ENCODE measurements around the gene HOXB5.

Gene HOXB5

DNA sequence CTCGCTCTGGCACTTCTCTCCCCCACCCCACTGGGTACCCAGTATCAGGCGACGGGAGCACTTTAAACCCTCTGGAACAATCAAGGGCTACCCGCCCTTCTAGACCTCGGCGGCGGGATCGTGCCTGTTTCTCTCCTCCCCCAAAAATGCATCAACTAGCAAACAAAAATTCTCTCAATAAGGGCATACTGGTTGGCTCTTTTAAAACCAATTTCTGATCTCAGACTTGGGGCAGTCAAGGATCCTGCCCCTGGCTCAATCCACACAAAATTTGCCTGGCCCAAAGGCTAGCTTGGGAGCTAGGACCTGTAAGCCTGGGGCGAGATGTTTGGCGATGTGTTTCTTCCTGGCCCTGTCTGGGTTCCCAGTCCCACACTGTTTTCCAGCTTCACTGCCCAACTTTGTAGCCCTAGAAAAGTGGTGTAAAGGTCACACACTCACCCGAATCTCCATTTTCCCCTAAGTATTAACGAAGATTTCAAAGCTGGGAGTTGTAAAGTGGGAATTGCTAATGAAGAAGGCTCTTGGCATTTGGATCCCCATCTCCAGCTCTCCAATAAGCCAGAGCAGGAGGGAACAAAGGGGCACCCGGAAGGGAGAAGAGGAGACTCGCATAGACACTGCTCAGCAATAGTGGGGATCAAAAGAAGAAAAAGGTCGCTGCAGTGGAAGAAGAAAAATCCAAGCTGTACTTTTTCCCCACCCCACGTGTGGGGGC is 34.3 kb downstream of the HOXB5 start:
- DNase-seq (ENCODE audit: low read depth), result no peak

DNA sequence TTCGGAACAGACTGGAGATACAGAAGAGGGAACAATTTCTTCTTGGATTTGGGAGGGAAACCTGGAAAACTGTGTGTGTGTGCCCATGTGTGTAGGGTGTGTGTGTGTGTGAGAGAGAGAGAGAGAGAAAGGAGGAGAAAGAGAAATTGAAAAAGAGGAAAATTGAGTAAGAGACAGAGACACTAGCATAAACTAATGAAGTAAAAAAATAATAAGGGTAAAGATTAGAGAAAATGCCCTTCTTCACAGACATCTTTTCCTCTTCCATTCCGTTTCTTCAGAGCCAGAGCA is 34.8 kb downstream of the HOXB5 start:
- DNase-seq (ENCODE audit: low read depth), result no peak

DNA sequence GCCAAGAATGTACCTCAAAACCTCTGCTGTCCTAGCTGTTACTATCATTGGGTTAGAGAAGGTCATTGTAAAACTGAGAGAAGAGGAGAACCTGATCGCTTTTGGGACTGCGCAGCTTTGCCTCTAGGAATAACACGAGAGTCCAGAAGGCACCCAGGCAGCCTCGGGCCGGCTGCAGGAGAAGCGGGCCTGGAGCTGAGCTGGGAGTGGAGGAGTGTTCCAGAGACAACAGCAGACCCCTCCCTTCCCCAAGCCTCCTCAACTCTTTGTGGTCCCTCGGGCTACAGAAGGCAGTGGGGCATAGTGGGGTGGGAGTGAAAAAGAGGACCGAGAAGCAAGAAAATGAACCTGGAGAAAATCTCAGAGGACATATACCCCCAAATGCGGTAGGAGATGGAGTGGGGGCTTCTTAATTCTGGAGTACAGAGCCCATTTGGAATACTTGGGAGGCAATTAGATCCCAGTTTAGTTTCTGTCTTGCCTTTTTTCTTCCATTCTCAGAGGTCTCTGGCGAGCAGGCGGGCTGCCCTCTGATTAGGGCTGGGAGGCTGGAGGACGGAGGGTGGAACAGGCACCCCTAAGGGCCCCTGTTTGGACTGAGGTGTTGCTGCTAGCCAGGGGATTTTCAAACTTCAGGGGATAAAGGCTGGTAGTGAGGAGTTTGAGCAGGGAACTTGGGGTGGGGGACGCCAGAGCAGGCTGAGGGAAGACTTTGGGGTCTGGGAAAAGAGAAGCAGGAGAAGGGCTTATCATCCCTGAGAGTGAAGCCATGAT is 35.3 kb downstream of the HOXB5 start:
- DNase-seq (ENCODE audit: low read depth), result no peak

GRCh38 chr17:48556576-48557401 is 36.8 kb downstream of the HOXB5 start:
- DNase-seq (ENCODE audit: low read depth), result no peak

DNA sequence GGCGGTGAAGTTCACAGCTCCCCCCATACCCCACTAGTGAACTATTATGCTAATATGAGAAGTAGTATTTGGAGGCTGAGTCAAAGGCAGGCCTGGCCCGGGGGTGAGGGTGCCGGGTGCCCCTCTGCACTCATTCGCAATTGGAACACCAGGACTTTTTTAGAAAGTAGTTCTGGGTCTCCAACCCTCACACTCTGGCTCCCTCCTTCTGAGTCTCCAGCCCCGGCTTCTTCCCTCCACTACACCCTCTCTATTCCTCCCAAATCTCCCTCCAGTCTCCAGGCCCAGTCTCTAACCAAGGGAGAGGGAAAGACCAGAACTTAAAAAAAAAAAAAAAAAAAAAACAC is 37.4 kb downstream of the HOXB5 start:
- DNase-seq (ENCODE audit: low read depth), result no peak

- no peak for DNase-seq (ENCODE audit: low read depth)
Measured at GRCh38 chr17:48555258-48556228, 38.0 kb downstream of the HOXB5 start.

GRCh38 chr17:48554412-48555257 is 38.9 kb downstream of the HOXB5 start:
- no peak for DNase-seq (ENCODE audit: low read depth)

DNA sequence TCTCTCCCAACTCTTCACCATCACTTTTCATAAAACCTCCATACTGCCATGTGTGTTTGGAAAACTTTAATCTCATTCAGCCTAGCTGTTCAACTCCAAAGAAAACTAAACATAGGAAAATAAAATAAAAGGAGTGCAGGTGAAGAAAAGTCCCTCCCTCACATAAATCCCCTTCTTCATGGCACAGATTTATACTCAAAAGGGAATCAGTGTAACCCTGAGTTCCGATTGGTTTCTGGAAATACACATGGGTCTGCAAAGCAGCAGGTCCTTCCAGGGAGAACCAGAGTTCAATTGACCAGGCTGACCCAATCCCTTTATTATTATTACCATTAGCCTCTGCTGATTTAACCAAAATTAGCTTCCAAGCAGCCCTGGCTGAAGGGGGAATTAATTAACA is 39.8 kb downstream of the HOXB5 start:
- DNase-seq (ENCODE audit: low read depth), result no peak

- no peak for DNase-seq (ENCODE audit: low read depth)
Measured at GRCh38 chr17:48553190-48553547, 40.4 kb downstream of the HOXB5 start.

- DNase-seq (ENCODE audit: low read depth), result no peak
Measured at GRCh38 chr17:48552466-48553189, 41.0 kb downstream of the HOXB5 start.

GRCh38 chr17:48551596-48552465 is 41.7 kb downstream of the HOXB5 start:
- no peak for DNase-seq (ENCODE audit: low read depth)

DNA sequence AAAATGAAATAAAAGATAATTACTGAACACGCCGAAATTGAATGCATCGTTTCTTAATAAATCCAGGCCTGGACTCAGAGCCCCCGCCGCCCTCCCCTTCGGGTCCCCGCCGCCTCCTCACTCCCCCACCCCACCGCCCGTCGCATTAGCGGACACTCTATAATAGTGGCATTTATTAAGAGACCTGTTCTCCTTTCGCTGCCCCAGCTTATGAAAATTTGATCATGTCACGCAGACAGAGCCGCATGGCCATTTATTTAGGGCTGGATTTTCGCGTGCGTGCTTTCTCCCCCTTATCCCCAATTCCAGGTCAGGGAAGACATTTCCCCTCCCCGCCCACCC is 42.4 kb downstream of the HOXB5 start:
- DNase-seq (ENCODE audit: low read depth), result no peak

GRCh38 chr17:48550502-48551213 is 42.9 kb downstream of the HOXB5 start:
- no peak for DNase-seq (ENCODE audit: low read depth)

- DNase-seq (ENCODE audit: low read depth), result no peak
Measured at GRCh38 chr17:48549914-48550501, 43.6 kb downstream of the HOXB5 start.

DNA sequence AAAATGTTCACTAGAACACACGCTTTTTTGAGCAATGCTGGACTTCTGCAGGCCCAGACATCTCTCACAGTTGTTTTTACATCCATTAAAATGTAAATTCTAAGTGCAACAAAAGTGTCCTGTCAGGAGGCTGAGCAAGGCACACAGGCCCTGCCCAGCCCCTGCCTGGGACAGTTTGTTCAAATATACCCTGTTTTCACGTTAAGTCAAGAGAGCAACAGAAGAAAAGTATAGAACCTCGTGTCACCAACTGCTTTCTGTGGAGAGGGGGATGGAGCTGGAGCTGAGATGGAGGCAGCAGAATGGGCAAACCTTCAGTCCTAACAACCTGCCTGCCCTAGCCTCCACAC is 44.3 kb downstream of the HOXB5 start:
- no peak for DNase-seq (ENCODE audit: low read depth)

DNA sequence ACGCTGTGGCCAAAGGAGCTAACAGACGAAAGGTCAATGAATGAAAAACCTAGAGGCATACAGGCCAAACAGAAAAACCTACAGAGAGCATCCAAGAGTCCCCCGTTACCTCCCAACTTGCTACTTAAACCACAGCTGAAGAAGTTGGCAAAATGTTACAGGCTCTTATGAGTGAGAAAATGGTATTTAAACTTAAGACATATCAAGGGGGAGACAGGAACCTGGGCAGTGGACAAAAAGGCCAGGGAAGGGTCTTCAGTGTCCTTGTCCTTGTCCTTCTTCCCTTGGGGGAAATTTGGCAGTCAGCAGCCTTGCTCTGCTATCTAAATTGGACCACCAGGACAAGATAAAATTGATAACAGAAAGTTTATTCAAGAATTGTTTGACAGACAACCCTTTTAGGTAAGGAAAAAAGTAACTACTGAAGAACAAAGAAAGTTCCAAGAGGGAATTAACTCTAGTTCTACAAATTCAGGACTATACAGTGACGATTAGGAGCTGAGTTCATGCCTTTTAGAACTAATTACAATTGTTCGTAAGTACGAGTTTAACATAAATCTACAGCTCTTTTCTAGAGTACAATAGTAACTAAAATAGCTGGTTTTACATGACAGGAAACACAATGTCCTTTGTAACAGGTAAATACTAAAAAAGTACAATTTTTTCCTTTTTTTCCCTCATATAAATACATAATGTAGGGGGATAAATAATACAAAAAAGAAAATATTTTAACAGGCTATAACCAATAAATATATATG is 44.9 kb downstream of the HOXB5 start:
- DNase-seq (ENCODE audit: low read depth), result no peak

GRCh38 chr17:48547808-48548522 is 45.6 kb downstream of the HOXB5 start:
- no peak for DNase-seq (ENCODE audit: low read depth)

Measured in activated T-helper 1 cell treated with Interleukin-2 at 50 U/mL for 16 hours (primary cell).